ENCODE results near the gene TMEM185B. TPM values are rescaled to one million over a fixed set of nuclear protein-coding genes. Genes with fewer than 3 reads are reported as not detected.

TMEM185B gene
- total RNA-seq, 3 donors from 2014 or later, result 18.1 to 31.9 (median 26.2) TPM

DNA sequence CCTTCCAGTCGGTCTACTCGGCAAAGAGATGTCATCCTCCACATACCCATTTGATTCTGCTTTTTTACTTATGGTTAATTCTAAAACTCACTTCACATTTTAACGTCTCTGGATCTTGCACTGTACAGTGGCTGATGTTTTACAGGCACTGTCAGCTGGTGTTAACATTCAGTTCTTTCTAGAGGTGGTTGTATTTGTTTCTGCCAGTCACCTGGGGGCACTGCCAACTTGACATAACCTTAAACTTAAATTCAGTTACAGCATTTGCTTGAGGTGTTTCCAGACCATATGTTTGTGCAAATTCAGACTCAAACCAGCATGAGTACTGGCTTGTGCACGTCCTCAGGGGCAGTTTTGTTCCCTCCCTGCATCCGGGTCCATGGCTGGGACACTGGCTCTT lies 5.3 kb upstream of the TMEM185B start:
- no peak overlapping the region for H3K27ac ChIP-seq
- H3K36me3 ChIP-seq, result no peaks in the 10 kb centered on the region
- intact Hi-C loops (cut with DNase I; ENCODE audit: low total_unique reads), result loop anchor here (5.0 kb wide), 1 partner anchor 396 kb away; no protein-coding TSS in a partner anchor
- H3K4me1 ChIP-seq, result no peaks in the 10 kb centered on the region
- no peak overlapping the region for H3K4me3 ChIP-seq
- no peak for DNase-seq (ENCODE audit: low spot score in 2 of 2)
- H3K9me3 ChIP-seq, result no peaks in the 10 kb centered on the region
- TF ChIP-seq, protein P1, sequence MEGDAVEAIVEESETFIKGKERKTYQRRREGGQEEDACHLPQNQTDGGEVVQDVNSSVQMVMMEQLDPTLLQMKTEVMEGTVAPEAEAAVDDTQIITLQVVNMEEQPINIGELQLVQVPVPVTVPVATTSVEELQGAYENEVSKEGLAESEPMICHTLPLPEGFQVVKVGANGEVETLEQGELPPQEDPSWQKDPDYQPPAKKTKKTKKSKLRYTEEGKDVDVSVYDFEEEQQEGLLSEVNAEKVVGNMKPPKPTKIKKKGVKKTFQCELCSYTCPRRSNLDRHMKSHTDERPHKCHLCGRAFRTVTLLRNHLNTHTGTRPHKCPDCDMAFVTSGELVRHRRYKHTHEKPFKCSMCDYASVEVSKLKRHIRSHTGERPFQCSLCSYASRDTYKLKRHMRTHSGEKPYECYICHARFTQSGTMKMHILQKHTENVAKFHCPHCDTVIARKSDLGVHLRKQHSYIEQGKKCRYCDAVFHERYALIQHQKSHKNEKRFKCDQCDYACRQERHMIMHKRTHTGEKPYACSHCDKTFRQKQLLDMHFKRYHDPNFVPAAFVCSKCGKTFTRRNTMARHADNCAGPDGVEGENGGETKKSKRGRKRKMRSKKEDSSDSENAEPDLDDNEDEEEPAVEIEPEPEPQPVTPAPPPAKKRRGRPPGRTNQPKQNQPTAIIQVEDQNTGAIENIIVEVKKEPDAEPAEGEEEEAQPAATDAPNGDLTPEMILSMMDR (IDR thresholded peaks at IDR 0.05), result no peak
- no peak for TF ChIP-seq POLR2A (IDR thresholded peaks at IDR 0.05)
- no peaks in the 10 kb centered on the region for H3K27me3 ChIP-seq

DNA sequence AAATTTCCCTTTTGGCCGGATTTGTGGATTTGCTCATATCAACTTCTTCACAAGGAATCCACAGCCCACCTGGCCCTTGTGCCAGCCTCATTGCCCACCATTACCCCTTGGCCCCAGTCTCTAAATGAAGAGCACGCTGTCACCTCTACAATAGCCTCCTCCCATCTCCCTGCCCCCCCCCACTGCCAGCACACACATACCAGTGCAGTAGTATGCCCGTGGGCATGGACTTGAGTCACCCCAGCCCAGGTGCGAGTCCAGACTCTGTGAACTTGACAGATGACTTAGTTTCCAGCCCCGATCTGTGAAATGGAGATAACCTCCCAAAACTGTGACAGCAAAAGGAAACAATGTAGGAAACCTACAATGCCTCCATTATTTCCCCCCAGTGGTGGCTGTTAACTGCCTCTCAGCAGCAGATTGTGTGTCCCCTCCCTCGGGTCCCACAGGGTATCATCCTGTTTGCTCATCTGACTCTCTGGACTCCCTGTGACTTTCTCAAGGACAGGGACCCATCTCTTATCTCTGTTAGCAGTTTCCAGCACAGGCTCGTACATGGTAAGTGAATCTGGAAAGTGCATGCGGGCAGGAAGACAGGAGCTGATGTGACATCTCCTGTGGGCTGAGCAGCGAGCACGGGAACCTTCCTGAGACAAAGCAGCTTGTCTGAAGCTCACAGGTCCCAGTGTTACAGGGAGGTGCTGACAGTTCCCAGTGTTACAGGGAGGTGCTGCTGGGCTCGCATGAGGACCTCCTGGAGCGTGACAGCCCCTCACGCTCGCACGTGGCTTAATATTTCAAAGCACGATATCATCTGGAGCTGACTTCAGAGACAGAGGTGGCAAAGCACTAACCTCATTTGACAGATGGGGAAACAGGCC lies 4.2 kb upstream of the TMEM185B start:
- no peaks in the 10 kb centered on the region for H3K27me3 ChIP-seq
- no peaks in the 10 kb centered on the region for H3K9me3 ChIP-seq
- no peaks in the 10 kb centered on the region for H3K4me1 ChIP-seq
- intact Hi-C loops (cut with DNase I; ENCODE audit: low total_unique reads), result loop anchor here (5.0 kb wide), 1 partner anchor 395 kb away; no protein-coding TSS in a partner anchor
- no peak overlapping the region for H3K4me3 ChIP-seq
- H3K27ac ChIP-seq, result no peak overlapping the region
- H3K36me3 ChIP-seq, result no peaks in the 10 kb centered on the region
- no peak for DNase-seq (ENCODE audit: low spot score in 2 of 2)
- no peak for TF ChIP-seq POLR2A (IDR thresholded peaks at IDR 0.05)
- TF ChIP-seq, protein P1 (IDR thresholded peaks at IDR 0.05), result no peak
- no peak for TF ChIP-seq POLR2AphosphoS5 (IDR thresholded peaks at IDR 0.05)

- intact Hi-C loops (cut with DNase I; ENCODE audit: low total_unique reads), result loop anchor here (5.0 kb wide), 1 partner anchor 394 kb away; no protein-coding TSS in a partner anchor
- Histone ChIP-seq H3K9me3 (no peaks in the 10 kb centered on the region), H3K4me1 (no peaks in the 10 kb centered on the region), H3K36me3 (no peaks in the 10 kb centered on the region), H3K4me3 (no peak overlapping the region), H3K27ac (no peak overlapping the region), H3K27me3 (no peaks in the 10 kb centered on the region)
- TF ChIP-seq, protein P1 (IDR thresholded peaks at IDR 0.05), result no peak
- TF ChIP-seq POLR2AphosphoS5 (IDR thresholded peaks at IDR 0.05) (no peak), POLR2A (IDR thresholded peaks at IDR 0.05) (no peak)
- DNase-seq (ENCODE audit: low spot score in 2 of 2), result no peak
Observed at GRCh38 chr2:120226316-120226715, 3.1 kb upstream of the TMEM185B start.

- Histone ChIP-seq H3K4me3 (no peak overlapping the region), H3K27ac (no peak overlapping the region), H3K36me3 (no peaks in the 10 kb centered on the region), H3K4me1 (peaks cover 0 to 5% of the 10 kb centered on the region in 2 donors), H3K27me3 (no peaks in the 10 kb centered on the region), H3K9me3 (no peaks in the 10 kb centered on the region)
- intact Hi-C loops (cut with DNase I; ENCODE audit: low total_unique reads), result loop anchor here (5.0 kb wide), 1 partner anchor 393 kb away; no protein-coding TSS in a partner anchor
- DNase-seq (ENCODE audit: low spot score in 2 of 2), result no peak
- no peak for TF ChIP-seq POLR2AphosphoS5 (IDR thresholded peaks at IDR 0.05)
- TF ChIP-seq, protein P1 (IDR thresholded peaks at IDR 0.05), result no peak
- TF ChIP-seq POLR2A (IDR thresholded peaks at IDR 0.05), result no peak
Observed at GRCh38 chr2:120225549-120226065, 2.4 kb upstream of the TMEM185B start.
